Measurements from ENCODE around the gene KLHL10.

DNA sequence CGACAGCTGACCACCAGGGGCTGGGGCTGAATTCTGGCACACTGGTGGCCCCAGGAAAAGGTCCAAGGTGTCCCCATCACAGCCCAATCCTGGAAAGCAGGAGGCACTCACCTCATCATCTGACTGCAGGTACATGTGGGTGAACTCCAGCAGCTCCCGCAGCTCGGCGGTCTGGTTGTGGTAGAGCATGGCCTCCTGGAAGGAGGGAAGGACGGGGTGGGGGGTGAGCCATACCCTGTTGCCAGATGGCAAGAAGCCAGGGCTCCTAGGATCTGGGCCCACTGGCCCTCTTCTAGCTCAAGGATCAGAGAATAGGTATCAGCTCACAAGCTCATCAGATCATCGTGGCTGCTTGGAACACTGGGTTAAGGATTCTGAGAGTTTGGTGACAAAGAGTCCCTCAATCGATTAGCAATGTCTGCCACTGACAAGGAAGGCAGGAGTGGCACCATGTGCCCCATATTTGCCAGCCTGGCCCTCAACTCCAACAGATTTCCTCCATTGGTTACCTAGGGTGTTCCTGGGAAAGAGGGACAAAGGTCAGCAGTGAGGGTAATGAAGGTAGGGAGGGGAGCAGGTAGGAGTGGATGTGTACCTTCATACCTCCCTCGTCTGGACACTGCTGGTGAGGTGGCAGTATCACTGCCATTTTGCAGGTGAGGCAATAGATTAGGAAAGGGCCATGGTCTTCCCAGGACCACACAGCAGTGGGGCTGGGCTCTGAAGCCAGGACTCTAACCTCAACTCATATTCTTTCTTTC lies 30.8 kb upstream of the KLHL10 start:
- TF ChIP-seq, protein P1, sequence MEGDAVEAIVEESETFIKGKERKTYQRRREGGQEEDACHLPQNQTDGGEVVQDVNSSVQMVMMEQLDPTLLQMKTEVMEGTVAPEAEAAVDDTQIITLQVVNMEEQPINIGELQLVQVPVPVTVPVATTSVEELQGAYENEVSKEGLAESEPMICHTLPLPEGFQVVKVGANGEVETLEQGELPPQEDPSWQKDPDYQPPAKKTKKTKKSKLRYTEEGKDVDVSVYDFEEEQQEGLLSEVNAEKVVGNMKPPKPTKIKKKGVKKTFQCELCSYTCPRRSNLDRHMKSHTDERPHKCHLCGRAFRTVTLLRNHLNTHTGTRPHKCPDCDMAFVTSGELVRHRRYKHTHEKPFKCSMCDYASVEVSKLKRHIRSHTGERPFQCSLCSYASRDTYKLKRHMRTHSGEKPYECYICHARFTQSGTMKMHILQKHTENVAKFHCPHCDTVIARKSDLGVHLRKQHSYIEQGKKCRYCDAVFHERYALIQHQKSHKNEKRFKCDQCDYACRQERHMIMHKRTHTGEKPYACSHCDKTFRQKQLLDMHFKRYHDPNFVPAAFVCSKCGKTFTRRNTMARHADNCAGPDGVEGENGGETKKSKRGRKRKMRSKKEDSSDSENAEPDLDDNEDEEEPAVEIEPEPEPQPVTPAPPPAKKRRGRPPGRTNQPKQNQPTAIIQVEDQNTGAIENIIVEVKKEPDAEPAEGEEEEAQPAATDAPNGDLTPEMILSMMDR (conservative IDR thresholded peaks at IDR 0.05; ENCODE audit: low read depth, low read length): no peak
- TF ChIP-seq EZH2 (IDR thresholded peaks at IDR 0.05; ENCODE audit: low read length, unreplicated experiment) (no peak), EZH2phosphoT487 (IDR thresholded peaks at IDR 0.05; ENCODE audit: borderline replicate concordance, low read length) (no peak)

All from PC-3 (cell line).